Endothelial cell (in vitro differentiated cells): ENCODE measurements around the gene EEA1. TPM values are rescaled to one million over a fixed set of nuclear protein-coding genes. Genes with fewer than 3 reads are reported as not detected.

Source experiments
- DNase-seq: peaks from one replicate; pipeline ENCODE4 v3.0.0; 2021; ENCODE audit warnings: low spot score
- H3K27ac Mint-ChIP-seq: one replicate; pipeline ENCODE4 v1.8.0; 2021; ENCODE audit warnings: mixed read lengths, inconsistent platforms; ENCODE audit not compliant: unreplicated experiment
- H3K27me3 Mint-ChIP-seq: one replicate; pipeline ENCODE4 v1.8.0; 2021; ENCODE audit warnings: mild to moderate bottlenecking, moderate library complexity, mixed read lengths, inconsistent platforms; ENCODE audit not compliant: unreplicated experiment
- H3K36me3 Mint-ChIP-seq: one replicate; pipeline ENCODE4 v1.8.0; 2021; ENCODE audit warnings: mild to moderate bottlenecking, low read depth, mixed read lengths, inconsistent platforms; ENCODE audit not compliant: unreplicated experiment
- H3K4me1 Mint-ChIP-seq: one replicate; pipeline ENCODE4 v1.8.0; 2021; ENCODE audit warnings: mild to moderate bottlenecking, mixed read lengths, inconsistent platforms; ENCODE audit not compliant: unreplicated experiment
- H3K4me3 Mint-ChIP-seq: one replicate; pipeline ENCODE4 v1.8.0; 2021; ENCODE audit warnings: mild to moderate bottlenecking, mixed read lengths, inconsistent platforms; ENCODE audit not compliant: unreplicated experiment
- H3K9me3 Mint-ChIP-seq: one replicate; pipeline ENCODE4 v1.8.0; 2021; ENCODE audit warnings: mixed read lengths, inconsistent platforms; ENCODE audit not compliant: unreplicated experiment
- CTCF ChIP-seq: fragments of 200-600 bp; sonication (generic); IDR thresholded peaks from one replicate; pipeline ENCODE4 v1.5.0; 2021; ENCODE audit warnings: antibody characterized with exemption; ENCODE audit not compliant: unreplicated experiment
- total RNA-seq: library from RNA; stranded (reverse); fragmentation: NEBNext Ultra II Directional; extraction: Animal tissue kit (Norgen Biotek cat#: 25700); gene quantifications from one replicate; pipeline ENCODE4 v1.2.1, GENCODE V29; 2021; ENCODE audit not compliant: unreplicated experiment

EEA1 gene
- total RNA-seq, 1 donor from 2014 or later: 14.1 TPM

- no peak for DNase-seq
- no peaks in the 10 kb centered on the region for H3K36me3 Mint-ChIP-seq
- H3K9me3 Mint-ChIP-seq: no peaks in the 10 kb centered on the region
- no peak for TF ChIP-seq CTCF
- no peak overlapping the region for H3K27ac Mint-ChIP-seq
- H3K27me3 Mint-ChIP-seq: peaks cover 1% of the 10 kb centered on the region
- H3K4me1 Mint-ChIP-seq: no peaks in the 10 kb centered on the region
- H3K4me3 Mint-ChIP-seq: no peak overlapping the region
These were observed 9.5 kb upstream of the EEA1 start for GRCh38 chr12:92938638-92939037.

GRCh38 chr12:92938018-92938417 lies 8.9 kb upstream of the EEA1 start:
- no peak for DNase-seq
- H3K27me3 Mint-ChIP-seq: peaks cover 1% of the 10 kb centered on the region
- H3K36me3 Mint-ChIP-seq: no peaks in the 10 kb centered on the region
- TF ChIP-seq CTCF: no peak
- no peak overlapping the region for H3K27ac Mint-ChIP-seq
- H3K9me3 Mint-ChIP-seq: no peaks in the 10 kb centered on the region
- no peak overlapping the region for H3K4me3 Mint-ChIP-seq
- peaks cover 2% of the 10 kb centered on the region for H3K4me1 Mint-ChIP-seq

- Mint-ChIP-seq H3K4me1 (peaks cover 8% of the 10 kb centered on the region), H3K36me3 (no peaks in the 10 kb centered on the region), H3K27ac (peak overlapping the region; percentile 46), H3K27me3 (peaks cover 2% of the 10 kb centered on the region), H3K4me3 (no peak overlapping the region), H3K9me3 (no peaks in the 10 kb centered on the region)
- no peak for DNase-seq
- no peak for TF ChIP-seq CTCF
These were observed 4.5 kb upstream of the EEA1 start for GRCh38 chr12:92933606-92934005.

GRCh38 chr12:92930421-92930820 lies 1.3 kb upstream of the EEA1 start:
- Mint-ChIP-seq H3K4me1 (peaks cover 26% of the 10 kb centered on the region), H3K4me3 (peak overlapping the region; percentile 89), H3K27me3 (peaks cover 10% of the 10 kb centered on the region), H3K36me3 (no peaks in the 10 kb centered on the region), H3K27ac (peak overlapping the region; percentile 96), H3K9me3 (no peaks in the 10 kb centered on the region)
- no peak for TF ChIP-seq CTCF
- DNase-seq: no peak

- H3K27me3 Mint-ChIP-seq: peaks cover 10% of the 10 kb centered on the region
- H3K4me1 Mint-ChIP-seq: peaks cover 26% of the 10 kb centered on the region
- peak overlapping the region; percentile 96 for H3K27ac Mint-ChIP-seq
- no peak for DNase-seq
- peak overlapping the region; percentile 89 for H3K4me3 Mint-ChIP-seq
- TF ChIP-seq CTCF: no peak
- no peaks in the 10 kb centered on the region for H3K9me3 Mint-ChIP-seq
- no peaks in the 10 kb centered on the region for H3K36me3 Mint-ChIP-seq
These were observed 888 bp upstream of the EEA1 start for GRCh38 chr12:92929983-92930382.
